WERI-Rb-1 (cell line): ENCODE measurements around the gene GRIK4.

Experiments
- DNase-seq: peaks from one replicate; pipeline ENCODE4 v3.0.0-alpha.2; 2020
- H3K27ac ChIP-seq: fragments of 250-450 bp; sonication (Bioruptor Pico); 2 replicates; pipeline ENCODE4 v1.5.1; 2020; ENCODE audit warnings: mild to moderate bottlenecking, moderate library complexity
- H3K27me3 ChIP-seq: fragments of 250-450 bp; sonication (Bioruptor Pico); 2 replicates; pipeline ENCODE4 v1.5.1; 2021; ENCODE audit warnings: mild to moderate bottlenecking, low read depth, moderate library complexity; ENCODE audit not compliant: insufficient read depth, severe bottlenecking
- H3K36me3 ChIP-seq: fragments of 250-450 bp; sonication (Bioruptor Pico); 2 replicates; pipeline ENCODE4 v1.5.1; 2020; ENCODE audit warnings: mild to moderate bottlenecking, moderate library complexity
- H3K4me3 ChIP-seq: 2 replicates; pipeline ENCODE4 v1.5.1; 2011; ENCODE audit warnings: low read depth, mild to moderate bottlenecking, control low read depth, low read length
- H3K9me3 ChIP-seq: fragments of 250-450 bp; sonication (Bioruptor Pico); 2 replicates; pipeline ENCODE4 v1.5.1; 2021; ENCODE audit warnings: mild to moderate bottlenecking, moderate library complexity; ENCODE audit not compliant: severe bottlenecking
- CTCF ChIP-seq: IDR thresholded peaks from 2 replicates; pipeline ENCODE4 v1.5.1; 2011; ENCODE audit warnings: low read depth, mild to moderate bottlenecking, control low read depth, inconsistent platforms, low read length

GRIK4 gene

DNA sequence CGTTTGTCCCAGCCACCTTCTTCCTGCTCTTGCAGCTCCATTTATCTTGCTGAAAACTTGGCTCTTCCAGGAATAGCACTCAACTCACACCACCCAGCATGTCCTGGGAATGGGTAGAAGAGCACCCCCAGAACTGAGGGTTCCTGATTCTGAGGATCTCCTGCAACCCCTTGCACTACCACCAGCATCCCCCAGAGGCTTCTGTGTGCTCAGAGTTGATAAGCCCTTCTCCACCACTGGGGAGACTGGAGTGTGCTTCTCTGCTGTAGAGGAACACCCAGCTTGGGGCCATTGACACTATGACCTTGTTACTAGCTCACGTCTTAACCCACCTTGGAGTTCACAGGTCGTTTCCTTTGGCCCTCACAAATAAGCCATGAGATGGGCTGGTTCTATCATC, 121.0 kb downstream of the GRIK4 start:
- peak; percentile 20 for DNase-seq
- H3K36me3 ChIP-seq: no peaks in the 10 kb centered on the region
- TF ChIP-seq CTCF: peak; percentile 62

GRCh38 chr11:120633616-120634393, 122.3 kb downstream of the GRIK4 start:
- Histone ChIP-seq H3K4me3 (no peak overlapping the region), H3K36me3 (no peaks in the 10 kb centered on the region), H3K9me3 (no peaks in the 10 kb centered on the region), H3K27me3 (no peaks in the 10 kb centered on the region), H3K27ac (no peak overlapping the region)
- no peak for DNase-seq
- no peak for TF ChIP-seq CTCF

More for the DNA sequence above, 121.0 kb downstream of the GRIK4 start:
- Histone ChIP-seq H3K27me3 (no peaks in the 10 kb centered on the region), H3K4me3 (no peak overlapping the region), H3K9me3 (no peaks in the 10 kb centered on the region), H3K27ac (no peak overlapping the region)

DNA sequence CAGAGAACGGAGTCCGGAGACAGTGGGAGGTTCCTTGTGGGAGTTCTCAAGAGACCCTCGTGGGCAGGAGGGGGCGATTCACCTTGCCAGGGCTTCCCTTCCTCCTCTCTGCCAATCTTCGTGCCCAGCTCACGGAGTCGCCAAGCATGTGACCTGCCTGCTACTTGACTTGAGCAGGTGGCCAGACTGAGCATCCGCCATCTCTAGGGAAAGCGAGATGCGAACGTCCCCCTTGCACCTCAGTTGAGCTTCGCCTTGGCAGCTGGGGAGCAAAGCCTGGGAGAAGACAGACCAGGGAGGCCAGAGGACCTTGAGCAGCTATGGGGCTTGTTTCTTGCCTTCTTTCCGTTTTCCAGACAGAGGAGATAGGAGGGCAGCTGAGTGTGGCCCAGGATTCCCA, 123.2 kb downstream of the GRIK4 start:
- H3K27ac ChIP-seq: no peak overlapping the region
- no peaks in the 10 kb centered on the region for H3K9me3 ChIP-seq
- H3K4me3 ChIP-seq: no peak overlapping the region
- no peak for DNase-seq
- TF ChIP-seq CTCF: no peak
- H3K27me3 ChIP-seq: no peaks in the 10 kb centered on the region
- H3K36me3 ChIP-seq: no peaks in the 10 kb centered on the region

DNA sequence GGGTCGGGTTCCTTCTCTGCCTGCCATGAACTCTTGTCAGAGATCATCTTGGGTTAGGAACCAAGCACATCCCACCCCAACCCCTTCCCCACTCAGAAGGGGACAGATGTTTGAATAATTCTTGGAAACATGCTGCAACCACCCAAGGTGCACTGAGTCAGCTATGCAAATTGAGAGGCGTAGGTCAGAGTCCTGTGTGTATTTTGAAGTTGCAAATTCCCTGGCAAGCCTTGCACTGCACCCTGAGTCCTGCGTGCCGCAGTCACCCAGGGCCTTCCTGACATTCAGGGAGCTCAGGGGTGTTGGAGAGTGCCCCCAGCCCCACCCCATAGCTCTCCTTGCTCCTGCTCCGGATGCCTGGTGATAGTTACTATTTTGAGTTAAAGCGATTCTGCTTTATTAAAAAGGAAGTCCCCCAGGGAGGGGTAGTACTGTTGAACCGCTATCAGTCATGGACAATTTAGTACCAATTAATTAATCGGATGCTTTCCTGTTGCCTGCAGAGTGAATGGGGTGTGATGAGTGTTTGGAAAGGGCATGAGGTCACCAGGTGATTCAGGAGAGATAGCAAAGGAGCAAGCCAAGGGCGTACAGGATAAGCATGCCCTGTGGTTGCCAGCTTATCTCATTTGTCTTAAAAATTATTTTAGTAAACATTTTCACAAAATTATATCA, 123.7 kb downstream of the GRIK4 start:
- H3K27ac ChIP-seq: no peak overlapping the region
- H3K27me3 ChIP-seq: no peaks in the 10 kb centered on the region
- no peak overlapping the region for H3K4me3 ChIP-seq
- no peaks in the 10 kb centered on the region for H3K9me3 ChIP-seq
- DNase-seq: no peak
- no peak for TF ChIP-seq CTCF
- H3K36me3 ChIP-seq: no peaks in the 10 kb centered on the region

DNA sequence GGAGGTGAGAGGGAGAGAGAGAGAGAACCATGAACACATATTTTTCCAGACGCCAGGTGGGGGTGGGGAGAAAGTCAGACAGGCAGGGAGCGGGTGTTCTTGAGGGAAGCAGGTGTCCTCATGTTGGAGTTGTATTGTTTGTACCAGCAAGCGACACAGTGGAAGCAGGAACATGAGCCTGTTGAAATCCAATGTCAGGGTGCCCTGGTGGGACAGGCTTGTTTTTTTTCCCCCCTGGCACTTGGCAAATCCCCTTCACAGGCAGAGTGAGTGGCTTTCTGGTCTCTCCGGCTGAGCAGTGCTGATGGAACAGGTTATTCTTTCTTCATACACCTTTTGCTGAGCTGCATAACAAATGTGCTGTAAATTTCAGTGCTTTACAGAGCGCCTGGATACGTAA, 125.6 kb downstream of the GRIK4 start:
- no peak overlapping the region for H3K27ac ChIP-seq
- H3K27me3 ChIP-seq: no peaks in the 10 kb centered on the region
- TF ChIP-seq CTCF: no peak
- no peak overlapping the region for H3K4me3 ChIP-seq
- no peak for DNase-seq
- H3K9me3 ChIP-seq: no peaks in the 10 kb centered on the region
- H3K36me3 ChIP-seq: no peaks in the 10 kb centered on the region
